ENCODE data around the gene ADCY9. TPM values are rescaled to one million over a fixed set of nuclear protein-coding genes. Genes with fewer than 3 reads are reported as not detected.
"Not testable (repeated sequence)": the region's sequence is repeated elsewhere in the genome, so short reads cannot be mapped to it uniquely, and the experiment has no call there.

ADCY9 gene
- total RNA-seq, 2 donors from 2014 or later, result 4.1 to 9.4 TPM

- Mint-ChIP-seq H3K27ac (no peak overlapping the region), H3K4me1 (no peaks in the 10 kb centered on the region), H3K36me3 (ENCODE audit: low read depth) (no peaks in the 10 kb centered on the region), H3K9me3 (no peaks in the 10 kb centered on the region), H3K4me3 (no peak overlapping the region), H3K27me3 (no peaks in the 10 kb centered on the region)
- no peak for ATAC-seq (replicated peaks)
Measured at GRCh38 chr16:4053301-4053845, 62.9 kb downstream of the ADCY9 start.

GRCh38 chr16:4052801-4053293, 63.4 kb downstream of the ADCY9 start:
- no peaks in the 10 kb centered on the region for H3K27me3 Mint-ChIP-seq
- H3K27ac Mint-ChIP-seq, result no peak overlapping the region
- H3K4me1 Mint-ChIP-seq, result no peaks in the 10 kb centered on the region
- no peaks in the 10 kb centered on the region for H3K9me3 Mint-ChIP-seq
- ATAC-seq (replicated peaks), result no peak
- H3K36me3 Mint-ChIP-seq (ENCODE audit: low read depth), result no peaks in the 10 kb centered on the region
- no peak overlapping the region for H3K4me3 Mint-ChIP-seq

- Mint-ChIP-seq H3K9me3 (no peaks in the 10 kb centered on the region), H3K27me3 (no peaks in the 10 kb centered on the region), H3K4me3 (no peak overlapping the region), H3K36me3 (ENCODE audit: low read depth) (no peaks in the 10 kb centered on the region), H3K27ac (no peak overlapping the region), H3K4me1 (no peaks in the 10 kb centered on the region)
- no peak for ATAC-seq (replicated peaks)
Measured at GRCh38 chr16:4052096-4052495, 64.1 kb downstream of the ADCY9 start.

GRCh38 chr16:4051591-4051990, 64.7 kb downstream of the ADCY9 start:
- Mint-ChIP-seq H3K4me1 (no peaks in the 10 kb centered on the region), H3K36me3 (ENCODE audit: low read depth) (no peaks in the 10 kb centered on the region), H3K27ac (no peak overlapping the region), H3K4me3 (no peak overlapping the region), H3K27me3 (no peaks in the 10 kb centered on the region), H3K9me3 (no peaks in the 10 kb centered on the region)
- no peak for ATAC-seq (replicated peaks)

GRCh38 chr16:4049031-4049430, 67.2 kb downstream of the ADCY9 start:
- no peaks in the 10 kb centered on the region for H3K9me3 Mint-ChIP-seq
- H3K4me3 Mint-ChIP-seq, result no peak overlapping the region
- no peaks in the 10 kb centered on the region for H3K27me3 Mint-ChIP-seq
- H3K27ac Mint-ChIP-seq, result no peak overlapping the region
- no peaks in the 10 kb centered on the region for H3K36me3 Mint-ChIP-seq (ENCODE audit: low read depth)
- no peak for ATAC-seq (replicated peaks)
- no peaks in the 10 kb centered on the region for H3K4me1 Mint-ChIP-seq

GRCh38 chr16:4048481-4048880, 67.8 kb downstream of the ADCY9 start:
- Mint-ChIP-seq H3K36me3 (ENCODE audit: low read depth) (no peaks in the 10 kb centered on the region), H3K4me1 (no peaks in the 10 kb centered on the region), H3K4me3 (no peak overlapping the region), H3K9me3 (no peaks in the 10 kb centered on the region), H3K27me3 (no peaks in the 10 kb centered on the region), H3K27ac (no peak overlapping the region)
- ATAC-seq (replicated peaks), result no peak

- H3K9me3 Mint-ChIP-seq, result no peaks in the 10 kb centered on the region
- H3K27ac Mint-ChIP-seq, result no peak overlapping the region
- H3K36me3 Mint-ChIP-seq (ENCODE audit: low read depth), result no peaks in the 10 kb centered on the region
- no peaks in the 10 kb centered on the region for H3K4me1 Mint-ChIP-seq
- H3K4me3 Mint-ChIP-seq, result no peak overlapping the region
- no peak for ATAC-seq (replicated peaks)
- H3K27me3 Mint-ChIP-seq, result no peaks in the 10 kb centered on the region
Measured at GRCh38 chr16:4046221-4046620, 70.0 kb downstream of the ADCY9 start.

GRCh38 chr16:4045561-4045960, 70.7 kb downstream of the ADCY9 start:
- not testable (repeated sequence) for H3K36me3 Mint-ChIP-seq (ENCODE audit: low read depth); H3K27ac Mint-ChIP-seq; H3K27me3 Mint-ChIP-seq; H3K4me3 Mint-ChIP-seq; H3K9me3 Mint-ChIP-seq; ATAC-seq (replicated peaks); H3K4me1 Mint-ChIP-seq

- Mint-ChIP-seq H3K4me1 (no peaks in the 10 kb centered on the region), H3K9me3 (no peaks in the 10 kb centered on the region), H3K27me3 (no peaks in the 10 kb centered on the region), H3K36me3 (ENCODE audit: low read depth) (no peaks in the 10 kb centered on the region), H3K27ac (no peak overlapping the region), H3K4me3 (no peak overlapping the region)
- no peak for ATAC-seq (replicated peaks)
Measured at GRCh38 chr16:4042581-4042980, 73.7 kb downstream of the ADCY9 start.

GRCh38 chr16:4038448-4038847, 77.8 kb downstream of the ADCY9 start:
- H3K36me3 Mint-ChIP-seq (ENCODE audit: low read depth), result no peaks in the 10 kb centered on the region
- H3K9me3 Mint-ChIP-seq, result no peaks in the 10 kb centered on the region
- no peaks in the 10 kb centered on the region for H3K4me1 Mint-ChIP-seq
- no peak for ATAC-seq (replicated peaks)
- no peaks in the 10 kb centered on the region for H3K27me3 Mint-ChIP-seq
- H3K4me3 Mint-ChIP-seq, result no peak overlapping the region
- no peak overlapping the region for H3K27ac Mint-ChIP-seq

GRCh38 chr16:4036952-4037351, 79.3 kb downstream of the ADCY9 start:
- H3K27ac Mint-ChIP-seq; H3K36me3 Mint-ChIP-seq (ENCODE audit: low read depth); H3K4me1 Mint-ChIP-seq; H3K27me3 Mint-ChIP-seq; ATAC-seq (replicated peaks); H3K4me3 Mint-ChIP-seq; H3K9me3 Mint-ChIP-seq: not testable (repeated sequence)

GRCh38 chr16:4034963-4035362, 81.3 kb downstream of the ADCY9 start:
- Mint-ChIP-seq H3K27me3 (no peaks in the 10 kb centered on the region), H3K36me3 (ENCODE audit: low read depth) (no peaks in the 10 kb centered on the region), H3K4me1 (no peaks in the 10 kb centered on the region), H3K9me3 (no peaks in the 10 kb centered on the region), H3K4me3 (no peak overlapping the region), H3K27ac (no peak overlapping the region)
- no peak for ATAC-seq (replicated peaks)

- no peak for ATAC-seq (replicated peaks)
- Mint-ChIP-seq H3K9me3 (no peaks in the 10 kb centered on the region), H3K4me1 (no peaks in the 10 kb centered on the region), H3K27ac (no peak overlapping the region), H3K4me3 (no peak overlapping the region), H3K36me3 (ENCODE audit: low read depth) (no peaks in the 10 kb centered on the region), H3K27me3 (no peaks in the 10 kb centered on the region)
Measured at GRCh38 chr16:4033951-4034350, 82.3 kb downstream of the ADCY9 start.

GRCh38 chr16:4032768-4033167, 83.5 kb downstream of the ADCY9 start:
- ATAC-seq (replicated peaks), result no peak
- Mint-ChIP-seq H3K27ac (no peak overlapping the region), H3K9me3 (no peaks in the 10 kb centered on the region), H3K27me3 (no peaks in the 10 kb centered on the region), H3K4me3 (no peak overlapping the region), H3K4me1 (no peaks in the 10 kb centered on the region), H3K36me3 (ENCODE audit: low read depth) (no peaks in the 10 kb centered on the region)

- Mint-ChIP-seq H3K27ac (no peak overlapping the region), H3K4me3 (no peak overlapping the region), H3K9me3 (no peaks in the 10 kb centered on the region), H3K27me3 (no peaks in the 10 kb centered on the region), H3K36me3 (ENCODE audit: low read depth) (no peaks in the 10 kb centered on the region), H3K4me1 (no peaks in the 10 kb centered on the region)
- ATAC-seq (replicated peaks), result no peak
Measured at GRCh38 chr16:4028144-4028543, 88.1 kb downstream of the ADCY9 start.

GRCh38 chr16:4026854-4027253, 89.4 kb downstream of the ADCY9 start:
- Mint-ChIP-seq H3K36me3 (ENCODE audit: low read depth) (no peaks in the 10 kb centered on the region), H3K4me1 (no peaks in the 10 kb centered on the region), H3K4me3 (no peak overlapping the region), H3K27ac (no peak overlapping the region), H3K27me3 (no peaks in the 10 kb centered on the region), H3K9me3 (no peaks in the 10 kb centered on the region)
- ATAC-seq (replicated peaks), result no peak

All from activated T-helper 17 cell treated with anti-CD3 and anti-CD28 coated beads, Interleukin-2, amount 50 U/mL, for 72 hours (primary cell).